Eye (tissue), 1 donor: ENCODE data around the gene PPP1R13B.

Experiments
- DNase-seq: peaks from one replicate; pipeline ENCODE4 v3.0.0-alpha.2; 2015

Gene PPP1R13B

GRCh38 chr14:103879570-103880347 lies 32.4 kb upstream of the PPP1R13B start:
- no peak for DNase-seq

GRCh38 chr14:103879118-103879569 lies 31.8 kb upstream of the PPP1R13B start:
- no peak for DNase-seq

- no peak for DNase-seq
Observed at GRCh38 chr14:103878180-103878579, 30.8 kb upstream of the PPP1R13B start.

GRCh38 chr14:103875010-103875409 lies 27.6 kb upstream of the PPP1R13B start:
- DNase-seq, result no peak

- DNase-seq, result no peak
Observed at GRCh38 chr14:103872481-103873113, 25.2 kb upstream of the PPP1R13B start.

- peak; percentile 51 for DNase-seq
Observed at GRCh38 chr14:103871596-103872480, 24.5 kb upstream of the PPP1R13B start.

GRCh38 chr14:103870891-103871595 lies 23.7 kb upstream of the PPP1R13B start:
- DNase-seq, result no peak

- DNase-seq, result no peak
Observed at GRCh38 chr14:103870144-103870876, 22.9 kb upstream of the PPP1R13B start.

GRCh38 chr14:103869406-103870143 lies 22.2 kb upstream of the PPP1R13B start:
- no peak for DNase-seq

GRCh38 chr14:103868242-103868897 lies 21.0 kb upstream of the PPP1R13B start:
- DNase-seq, result no peak

GRCh38 chr14:103867523-103867953 lies 20.2 kb upstream of the PPP1R13B start:
- DNase-seq, result peak; percentile 24

GRCh38 chr14:103867020-103867419 lies 19.6 kb upstream of the PPP1R13B start:
- no peak for DNase-seq

- DNase-seq, result no peak
Observed at GRCh38 chr14:103863245-103863644, 15.9 kb upstream of the PPP1R13B start.

GRCh38 chr14:103862393-103862782 lies 15.0 kb upstream of the PPP1R13B start:
- no peak for DNase-seq

GRCh38 chr14:103861413-103862392 lies 14.3 kb upstream of the PPP1R13B start:
- DNase-seq, result no peak

- no peak for DNase-seq
Observed at GRCh38 chr14:103859416-103860202, 12.2 kb upstream of the PPP1R13B start.

- DNase-seq, result no peak
Observed at GRCh38 chr14:103858063-103858781, 10.8 kb upstream of the PPP1R13B start.

- no peak for DNase-seq
Observed at GRCh38 chr14:103857256-103857655, 9.9 kb upstream of the PPP1R13B start.
